CD4-positive, alpha-beta T cell treated with Interleukin-1 beta for 1 hour (primary cell): Measurements from ENCODE around the gene KHDC4.
A peak's percentile ranks its signal among the peaks of the same experiment; 100 is the strongest.

ENCODE experiments used
- DNase-seq, 2 donors: peaks; one replicate each; pipeline ENCODE4 v3.0.0-alpha.2; 2020 to 2022

KHDC4 gene

GRCh38 chr1:155934097-155934935 is at the start of gene KHDC4:
KHDC4 (minus strand) TSS chr1:155934413; CDS start chr1:155934373, 40 bp downstream.
- peak; percentile 97 to 98 for DNase-seq

- peak in 1 of 2 donors; percentile 24 for DNase-seq
These were observed 49.2 kb upstream of the KHDC4 start for GRCh38 chr1:155983191-155984024.

DNA sequence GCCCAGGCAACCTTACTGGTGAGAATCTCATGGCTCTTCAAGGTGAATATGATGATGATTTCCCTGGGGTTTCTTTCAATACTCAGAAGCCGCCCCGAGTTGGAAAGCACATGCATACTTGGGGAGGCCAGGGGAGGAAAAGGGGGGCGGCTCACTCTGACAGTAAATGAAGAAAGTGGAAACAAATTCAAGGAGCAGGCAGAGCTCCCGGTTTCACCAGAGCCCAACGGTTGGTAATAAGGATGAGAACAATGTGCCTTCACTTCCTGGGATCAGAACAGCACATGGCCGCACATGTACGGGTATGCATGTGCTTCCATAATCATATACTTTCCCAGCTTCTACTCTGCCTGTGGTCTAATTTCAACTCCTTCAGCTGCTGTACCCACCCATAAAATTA is 47.9 kb upstream of the KHDC4 start:
- DNase-seq = no peak

GRCh38 chr1:155981266-155982088 is 47.3 kb upstream of the KHDC4 start:
- DNase-seq = peak; percentile 48 to 49

DNA sequence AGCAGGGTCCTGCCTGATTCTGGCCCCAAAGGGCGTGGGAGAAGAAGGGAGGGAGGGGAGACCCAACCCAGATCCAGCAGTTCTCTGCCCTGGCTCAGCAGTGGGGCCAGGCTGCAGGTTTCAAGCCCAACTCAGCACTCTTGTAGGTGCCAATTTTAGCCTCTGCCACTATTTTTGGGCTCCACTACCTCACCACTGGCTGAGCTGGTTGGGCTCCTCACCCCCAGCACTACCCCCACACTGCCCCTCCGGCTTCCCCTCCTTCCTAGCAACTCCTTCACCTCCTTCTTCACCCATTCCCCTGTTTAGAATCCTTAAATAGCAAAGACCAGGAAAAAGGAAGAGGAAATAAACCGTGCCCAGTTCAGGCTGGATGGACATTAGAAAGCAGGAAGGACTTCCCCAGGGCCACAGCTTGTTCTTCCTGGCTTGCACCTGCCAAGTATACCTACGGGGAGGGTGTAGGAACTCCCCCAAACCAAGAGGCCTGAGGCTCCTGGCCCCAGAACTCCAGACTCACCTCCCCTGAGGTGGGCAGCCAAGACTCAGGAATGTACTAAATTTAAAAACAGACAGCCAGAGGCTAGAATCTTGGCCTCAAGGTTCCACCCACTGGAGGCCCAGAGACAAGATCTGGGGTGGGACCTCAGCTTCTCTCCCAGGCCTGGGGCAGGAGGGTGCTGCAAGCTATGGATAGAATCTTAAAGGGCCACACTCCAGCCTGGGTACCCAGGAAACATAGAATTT is 45.6 kb upstream of the KHDC4 start:
- peak in 1 of 2 donors; percentile 14 for DNase-seq

GRCh38 chr1:155978973-155979429 is 44.8 kb upstream of the KHDC4 start:
- DNase-seq = peak in 1 of 2 donors; percentile 22

GRCh38 chr1:155978325-155978972 is 44.2 kb upstream of the KHDC4 start, which contains the start of gene ARHGEF2:
ARHGEF2 (minus strand) TSS chr1:155978547; CDS start chr1:155978427, 120 bp downstream.
- peak; percentile 76 to 85 for DNase-seq

GRCh38 chr1:155977690-155978324 is 43.6 kb upstream of the KHDC4 start:
- peak; percentile 46 to 48 for DNase-seq

GRCh38 chr1:155976913-155977689 is 42.9 kb upstream of the KHDC4 start:
- DNase-seq = peak in 1 of 2 donors; percentile 10

- DNase-seq = peak; percentile 53 to 72
These were observed 42.1 kb upstream of the KHDC4 start for GRCh38 chr1:155976062-155976912.

DNA sequence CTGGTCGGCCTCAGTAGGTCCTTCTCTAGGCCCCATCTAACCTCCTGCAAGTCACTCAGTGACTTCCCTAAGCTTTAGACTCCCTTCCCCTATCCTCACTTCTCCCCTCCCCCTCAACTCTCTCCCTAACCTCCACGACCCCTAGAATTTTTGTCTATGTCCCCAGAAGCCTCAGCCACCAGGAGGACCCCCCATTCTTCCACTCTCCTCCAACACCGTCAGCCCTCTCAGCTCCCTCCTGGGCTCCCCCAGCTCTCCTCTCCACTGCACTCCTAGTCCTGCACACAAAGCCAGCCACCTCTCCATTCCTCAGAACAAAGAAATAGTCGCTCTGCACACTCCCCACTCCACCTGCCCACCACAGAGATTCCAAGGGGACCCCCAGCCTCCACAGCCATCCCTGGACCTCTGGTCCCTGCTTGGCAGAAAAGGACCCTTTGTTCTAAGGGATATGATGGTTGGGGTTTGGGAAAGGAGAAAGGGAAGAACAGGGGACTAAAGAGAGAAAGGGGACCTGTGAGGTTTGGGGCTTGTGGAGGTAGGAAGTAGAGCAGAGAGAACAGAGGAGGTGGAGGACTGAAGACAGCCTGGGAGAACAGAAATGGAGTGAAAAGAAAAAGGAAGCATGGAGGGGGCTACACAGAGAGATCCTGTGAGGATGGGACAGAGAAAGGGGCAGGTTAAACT is 41.3 kb upstream of the KHDC4 start:
- DNase-seq = no peak

DNA sequence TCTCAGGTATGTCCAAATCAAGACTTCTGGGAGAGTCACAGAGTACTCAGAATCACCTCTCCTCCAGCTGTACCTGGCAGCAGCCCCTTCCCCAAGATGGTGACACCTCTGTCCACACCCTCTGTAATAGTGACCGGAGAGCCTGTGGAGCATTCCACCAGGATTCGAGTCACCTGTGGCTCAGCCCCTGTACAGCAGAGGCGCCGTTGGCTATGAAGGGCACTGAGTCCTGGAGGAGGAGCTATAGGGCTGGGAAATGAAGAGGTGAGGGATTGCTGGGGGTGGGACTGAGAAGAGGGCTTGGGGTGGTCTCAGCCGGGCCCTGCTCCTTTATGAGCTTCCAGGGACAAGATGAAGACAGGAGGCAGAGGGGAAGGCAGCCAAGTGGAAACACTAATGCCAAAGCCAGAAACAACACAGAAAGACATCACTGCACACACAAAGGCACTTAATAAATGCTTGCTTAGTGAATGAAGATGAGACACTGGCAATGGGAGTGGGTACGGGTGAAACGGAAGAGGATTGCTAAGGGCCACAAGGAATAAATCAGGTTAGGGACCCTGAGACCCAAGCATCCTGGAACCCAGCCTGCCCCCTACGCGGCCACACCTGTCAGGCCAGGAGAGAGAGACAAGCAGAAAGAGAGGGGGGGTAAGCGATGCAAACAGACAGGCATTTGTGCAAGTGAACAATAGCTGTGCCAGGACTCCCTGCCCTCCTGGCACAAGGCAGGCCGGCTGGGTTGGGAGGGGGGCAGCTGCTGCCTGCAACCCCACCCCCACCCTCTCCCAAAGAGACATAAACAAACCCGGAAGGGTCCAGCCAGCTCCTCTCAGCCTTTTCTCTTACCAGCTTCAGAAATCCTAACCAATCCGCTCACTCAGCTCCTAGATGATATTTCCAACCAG is 40.2 kb upstream of the KHDC4 start:
- DNase-seq = no peak

- no peak for DNase-seq
These were observed 39.5 kb upstream of the KHDC4 start for GRCh38 chr1:155973723-155974122.

- no peak for DNase-seq
These were observed 37.9 kb upstream of the KHDC4 start for GRCh38 chr1:155971910-155972809.

DNA sequence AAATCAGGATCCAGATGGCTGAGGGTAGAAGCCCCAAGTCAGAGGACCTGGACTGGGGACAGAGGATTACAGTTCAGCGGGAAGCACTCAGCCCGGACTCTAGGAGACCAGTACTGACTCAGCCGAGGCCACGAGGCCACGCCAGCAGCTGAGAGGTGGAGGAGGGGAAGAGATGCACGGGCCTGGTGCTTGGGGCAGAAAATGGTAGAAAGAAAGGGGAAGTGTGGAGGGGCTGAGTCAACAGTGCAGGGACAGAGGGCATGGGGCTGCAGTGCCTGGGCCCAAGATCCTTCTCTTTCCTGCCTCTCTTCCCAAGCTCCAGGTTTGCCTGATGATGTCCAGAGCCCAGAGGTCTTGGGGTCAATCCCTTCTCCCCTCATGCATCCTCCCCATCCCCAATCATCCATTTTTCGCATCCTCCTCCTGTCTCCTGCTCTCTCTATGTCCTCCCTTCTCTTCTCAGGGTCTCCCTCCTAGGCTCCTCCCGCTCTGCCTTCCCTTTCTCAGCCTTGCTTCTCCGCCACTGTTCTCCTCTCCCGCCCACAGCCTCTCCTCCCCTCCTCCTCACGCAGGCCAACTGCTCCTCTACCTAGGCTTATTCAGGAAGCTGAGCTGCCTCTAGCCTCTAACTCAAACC is 36.4 kb upstream of the KHDC4 start:
- peak; percentile 21 to 78 for DNase-seq

DNA sequence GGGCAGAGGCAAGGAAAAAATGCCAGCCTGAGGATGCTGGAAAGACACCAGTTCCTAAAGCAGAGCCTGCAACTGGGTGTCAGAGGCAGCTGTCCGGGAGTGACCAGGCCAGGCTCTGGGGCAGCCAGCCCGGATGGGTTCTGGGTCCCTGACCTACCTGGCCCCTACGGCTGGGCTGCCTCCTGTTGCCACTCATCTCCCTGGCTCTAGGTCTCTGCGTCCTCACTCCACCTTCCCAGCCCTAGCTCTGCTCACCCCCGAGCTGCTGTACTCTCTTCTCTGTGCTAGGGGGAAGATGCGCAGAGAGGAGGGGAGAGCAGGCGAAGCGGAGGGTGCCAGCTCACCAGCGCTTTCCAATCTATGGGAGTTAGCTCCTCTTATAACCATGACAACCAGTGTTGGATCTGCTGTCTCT is 35.2 kb upstream of the KHDC4 start:
- no peak for DNase-seq
